Measurements from ENCODE around the gene SFTPB.
"Not testable (repeated sequence)": the region's sequence is repeated elsewhere in the genome, so short reads cannot be mapped to it uniquely, and the experiment has no call there.

Gene SFTPB

GRCh38 chr2:85652056-85652455, 15.9 kb downstream of the SFTPB start:
- DNase-seq, result no peak

- no peak for DNase-seq
Measured at GRCh38 chr2:85651097-85651496, 16.9 kb downstream of the SFTPB start.

DNA sequence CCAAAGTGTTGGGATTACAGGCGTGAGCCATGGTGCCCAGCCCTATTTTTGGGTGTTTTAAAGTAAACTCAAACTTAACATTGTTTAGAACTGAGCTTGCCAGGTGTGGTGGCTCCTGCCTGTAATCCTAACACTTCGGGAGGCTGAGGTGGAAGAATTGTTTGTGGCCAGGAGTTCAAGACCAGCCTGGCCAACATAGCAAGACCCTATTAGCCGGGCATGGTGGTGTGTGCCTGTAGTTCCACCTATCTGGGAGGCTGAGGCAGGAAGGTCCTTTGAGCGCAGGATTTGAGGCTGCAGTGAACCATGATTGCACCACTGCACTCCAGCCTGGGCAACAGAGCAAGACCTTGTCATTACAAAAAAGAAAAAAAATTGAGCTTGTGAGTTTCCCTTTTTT, 17.5 kb downstream of the SFTPB start:
- DNase-seq, result no peak

- DNase-seq, result no peak
Measured at GRCh38 chr2:85649201-85650190, 18.5 kb downstream of the SFTPB start.

- DNase-seq, result peak in 1 of 3 experiments; percentile 1
Measured at GRCh38 chr2:85648619-85649018, 19.4 kb downstream of the SFTPB start.

DNA sequence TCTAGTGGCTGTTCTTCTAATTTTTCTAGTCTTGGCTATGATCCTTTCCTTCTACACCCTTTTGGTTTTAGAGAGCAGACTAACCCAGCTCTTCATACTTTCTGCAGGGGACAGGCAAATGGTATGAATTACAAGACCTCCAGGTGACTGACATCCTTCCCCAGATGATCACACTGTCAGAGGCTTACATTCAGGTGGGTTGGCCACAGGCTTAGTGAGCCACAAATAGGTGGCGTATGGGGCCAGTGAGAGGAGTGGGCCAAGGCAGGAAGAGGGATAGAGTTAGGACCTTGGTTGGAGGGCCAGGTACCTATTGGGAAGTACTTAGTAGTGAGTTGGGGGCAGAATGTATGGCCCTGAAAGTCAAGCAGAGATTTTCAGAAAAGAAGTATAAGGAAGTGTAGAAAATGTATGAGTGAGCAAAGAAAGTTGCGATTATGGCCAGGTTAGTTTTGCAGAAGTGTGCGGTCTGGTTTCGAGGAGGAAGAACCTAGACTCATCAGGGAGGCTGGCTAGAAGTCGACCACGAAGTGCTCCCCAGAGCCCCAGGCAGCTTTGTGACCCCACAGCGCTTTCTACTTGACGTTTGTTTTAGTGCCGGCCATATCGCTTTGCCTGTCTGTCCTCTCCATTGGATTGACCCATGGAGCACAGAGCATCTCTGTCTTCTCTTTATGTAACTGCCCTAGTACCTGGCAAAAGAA, 20.0 kb downstream of the SFTPB start:
- no peak for DNase-seq

DNA sequence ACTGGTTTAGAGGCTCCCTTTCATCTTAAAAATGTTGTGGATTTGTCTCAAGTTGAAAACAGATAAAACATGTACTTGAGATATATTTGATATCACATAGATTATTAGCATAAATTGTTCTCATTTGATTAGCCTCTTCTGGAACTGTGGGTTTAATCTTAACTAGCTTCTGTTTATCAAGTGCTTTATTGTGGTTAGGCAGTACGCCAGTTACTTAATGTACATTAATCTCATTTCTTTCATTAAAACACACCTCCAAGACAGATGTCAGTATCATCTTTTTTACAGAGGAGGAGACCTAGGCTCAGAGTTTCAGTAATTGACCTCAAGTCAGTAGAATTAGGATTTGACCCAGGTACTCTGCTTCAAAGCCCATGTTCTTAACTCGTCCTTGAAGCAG, 21.8 kb downstream of the SFTPB start:
- no peak for DNase-seq

GRCh38 chr2:85644909-85645308, 23.1 kb downstream of the SFTPB start:
- no peak for DNase-seq

DNA sequence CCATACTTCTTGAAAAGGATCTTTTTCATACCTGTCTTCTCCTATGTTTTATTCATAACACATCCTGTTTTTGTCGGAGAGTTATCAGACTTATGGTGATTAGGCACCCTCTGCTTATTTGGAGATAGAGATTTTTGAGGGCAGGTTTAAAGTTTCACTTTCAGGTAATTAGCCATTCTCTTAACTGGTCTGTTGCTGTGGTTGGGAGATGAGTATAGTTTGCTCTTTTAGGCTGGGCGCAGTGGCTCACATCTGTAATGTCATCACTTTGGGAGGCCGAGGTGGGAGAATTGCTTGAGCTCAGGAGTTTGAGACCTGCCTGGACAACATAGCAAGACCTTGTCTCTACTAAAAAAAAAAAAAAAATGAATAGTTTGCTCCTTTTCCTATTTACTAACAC, 25.3 kb downstream of the SFTPB start:
- no peak for DNase-seq

GRCh38 chr2:85635636-85636035, 32.4 kb downstream of the SFTPB start:
- DNase-seq, result no peak

- no peak for DNase-seq
Measured at GRCh38 chr2:85635011-85635410, 33.0 kb downstream of the SFTPB start.

- DNase-seq, result no peak
Measured at GRCh38 chr2:85631316-85631715, 36.7 kb downstream of the SFTPB start.

DNA sequence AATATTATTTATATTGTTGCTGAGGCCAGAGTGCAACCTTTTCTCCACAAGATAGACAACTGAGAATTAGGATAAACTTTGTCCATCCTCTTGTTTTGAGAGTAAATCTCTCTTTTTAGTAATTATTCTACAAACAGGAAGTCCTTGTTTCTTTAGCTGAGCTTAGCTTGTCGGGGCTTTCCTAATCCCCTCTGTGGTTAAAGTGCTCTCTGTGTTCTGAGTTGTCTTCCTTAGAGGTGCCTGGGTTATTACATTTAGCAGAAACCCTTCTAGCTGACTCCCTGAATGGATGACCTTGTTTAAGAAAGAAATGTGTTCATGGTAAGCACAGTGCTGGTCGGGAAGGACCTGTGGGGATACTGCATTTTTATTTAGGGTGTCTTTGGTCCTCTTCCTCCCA, 39.3 kb downstream of the SFTPB start:
- no peak for DNase-seq

- no peak for DNase-seq
Measured at GRCh38 chr2:85623991-85624390, 44.0 kb downstream of the SFTPB start.

DNA sequence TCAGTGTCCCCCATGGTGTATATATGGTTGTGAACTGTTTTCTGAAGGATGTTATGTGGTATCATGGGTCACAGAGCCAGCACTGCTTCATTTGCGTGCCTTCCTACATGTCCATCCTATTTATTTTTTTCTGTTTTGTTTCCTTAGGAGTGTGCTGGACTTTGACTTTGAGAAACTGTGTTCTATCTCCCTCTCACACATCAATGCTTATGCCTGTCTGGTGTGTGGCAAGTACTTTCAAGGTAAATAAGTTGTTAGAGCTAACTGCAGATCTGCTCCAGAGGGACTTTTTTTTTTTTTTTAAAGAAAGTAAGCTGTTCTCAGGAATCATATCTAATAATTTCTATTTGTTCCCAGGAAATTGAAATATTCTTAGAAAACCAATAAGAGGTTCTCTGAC, 46.7 kb downstream of the SFTPB start:
- no peak for DNase-seq

DNA sequence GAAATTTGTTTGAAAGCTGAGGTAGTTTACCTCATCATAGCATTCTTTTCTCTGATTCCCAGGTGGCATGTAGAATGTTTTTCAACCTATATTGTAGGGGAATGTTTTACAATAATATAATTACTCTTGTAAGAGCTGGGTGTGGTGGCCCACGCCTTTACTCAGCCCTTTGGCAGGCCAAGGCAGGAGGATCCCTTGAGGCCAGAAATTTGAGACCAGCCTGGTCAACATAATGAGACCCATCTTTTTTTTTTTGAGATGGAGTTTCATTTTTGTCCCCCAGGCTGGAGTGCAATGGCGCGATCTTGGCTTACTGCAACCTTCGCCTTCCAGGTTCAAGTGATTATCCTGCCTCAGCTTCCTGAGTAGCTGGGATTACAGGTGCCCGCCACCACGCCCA, 48.4 kb downstream of the SFTPB start:
- DNase-seq, result peak in 1 of 3 experiments; percentile 3

- DNase-seq, result not testable (repeated sequence)
Measured at GRCh38 chr2:85617723-85618122, 50.3 kb downstream of the SFTPB start.

DNA sequence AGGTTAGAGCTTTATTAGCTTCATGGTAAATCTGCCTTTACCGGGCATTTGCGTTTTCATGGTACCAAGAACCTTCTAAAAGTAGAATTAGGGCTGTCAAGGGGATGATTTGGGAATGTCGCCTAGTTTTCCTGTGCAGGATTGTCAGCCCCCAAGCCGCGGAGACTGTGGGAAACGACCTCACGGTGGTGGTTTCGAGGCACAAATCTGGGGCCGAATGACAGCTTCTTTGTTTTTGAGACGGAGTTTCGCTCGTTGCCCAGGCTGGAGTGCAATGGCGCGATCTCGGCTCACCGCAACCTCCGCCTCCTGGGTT, 52.6 kb downstream of the SFTPB start:
- DNase-seq, result no peak

- DNase-seq, result not testable (repeated sequence)
Measured at GRCh38 chr2:85614757-85615156, 53.2 kb downstream of the SFTPB start.

GRCh38 chr2:85613717-85614515, 54.1 kb downstream of the SFTPB start:
- no peak for DNase-seq

GRCh38 chr2:85611705-85612587, 56.1 kb downstream of the SFTPB start, which contains the start of gene C2orf68:
TSS of gene C2orf68 (minus strand) at chr2:85612066. CDS start at chr2:85611984, 82 bp downstream.
- DNase-seq, result peak; percentile 79 to 85 (median 80)

GRCh38 chr2:85611217-85611704, 56.7 kb downstream of the SFTPB start:
- no peak for DNase-seq
